NCI-H1092 treated with DMSO at 0.1 percent for 48 hours (cell line): ENCODE results near the gene SMARCAL1.
A peak's percentile ranks its signal among the peaks of the same experiment; 100 is the strongest.

Source experiments
- DNase-seq: peaks from one replicate; lab custom pipeline; 2025; lab: John Stamatoyannopoulos, UW

Gene SMARCAL1

GRCh38 chr2:216477283-216478035, 65.2 kb downstream of the SMARCAL1 start:
- no peak for DNase-seq

DNA sequence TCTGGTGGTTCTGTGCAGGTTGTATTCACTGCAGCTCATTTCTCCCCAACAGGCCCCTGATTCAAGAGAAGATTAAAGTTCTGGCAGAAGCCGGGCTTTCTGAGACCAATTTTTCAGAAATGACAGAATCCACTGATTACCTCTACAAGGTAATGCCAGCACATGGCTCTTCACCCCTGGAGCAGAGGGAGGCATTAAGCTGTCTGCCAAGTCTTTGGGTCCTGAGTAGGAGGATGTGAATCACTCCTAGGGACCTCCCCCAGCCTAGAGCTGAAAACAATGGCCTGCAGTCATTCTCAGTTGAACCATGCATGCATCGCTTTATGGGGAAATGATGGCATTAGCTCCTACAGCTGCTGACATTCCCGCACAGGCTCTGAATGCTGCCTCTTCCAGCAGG, 65.9 kb downstream of the SMARCAL1 start:
- no peak for DNase-seq

DNA sequence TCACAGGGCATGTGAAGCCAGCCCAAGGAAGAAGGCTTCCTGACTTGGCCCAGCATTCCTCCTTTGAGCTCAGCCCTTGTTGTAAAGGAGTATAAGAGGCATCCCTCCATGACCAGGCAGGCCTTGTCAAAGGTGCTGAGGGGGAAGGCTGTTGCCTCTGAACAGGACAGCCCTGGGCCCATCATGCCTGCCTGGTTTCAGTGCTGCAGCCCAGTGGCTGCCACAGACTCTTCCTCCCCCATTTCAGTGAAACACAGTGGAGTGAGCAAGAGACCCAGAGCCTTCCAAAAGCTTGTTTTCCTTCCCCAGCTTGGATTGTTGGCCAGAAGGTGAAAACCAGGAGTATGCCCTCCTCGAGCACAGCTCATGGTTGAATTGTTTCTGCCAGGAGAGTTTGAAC, 66.5 kb downstream of the SMARCAL1 start:
- DNase-seq: no peak

GRCh38 chr2:216480221-216480620, 67.9 kb downstream of the SMARCAL1 start:
- DNase-seq: no peak

DNA sequence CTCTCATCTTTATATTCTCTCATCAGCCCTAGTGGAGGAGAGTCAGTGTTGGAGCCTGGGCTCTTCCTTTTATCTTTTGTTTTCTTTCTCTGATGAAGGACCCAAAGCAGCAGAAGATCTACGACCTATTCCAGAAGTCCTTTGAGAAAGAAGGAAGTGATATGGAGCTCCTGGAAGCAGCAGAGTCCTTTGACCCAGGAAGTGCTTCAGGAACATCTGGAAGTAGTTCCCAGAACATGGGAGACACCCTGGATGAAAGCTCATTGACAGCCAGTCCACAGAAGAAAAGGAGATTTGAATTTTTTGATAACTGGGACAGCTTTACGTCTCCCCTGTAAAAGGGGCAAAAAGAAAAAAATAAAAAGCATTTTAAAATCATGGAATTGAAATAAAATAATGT, 70.4 kb downstream of the SMARCAL1 start:
- DNase-seq: no peak

DNA sequence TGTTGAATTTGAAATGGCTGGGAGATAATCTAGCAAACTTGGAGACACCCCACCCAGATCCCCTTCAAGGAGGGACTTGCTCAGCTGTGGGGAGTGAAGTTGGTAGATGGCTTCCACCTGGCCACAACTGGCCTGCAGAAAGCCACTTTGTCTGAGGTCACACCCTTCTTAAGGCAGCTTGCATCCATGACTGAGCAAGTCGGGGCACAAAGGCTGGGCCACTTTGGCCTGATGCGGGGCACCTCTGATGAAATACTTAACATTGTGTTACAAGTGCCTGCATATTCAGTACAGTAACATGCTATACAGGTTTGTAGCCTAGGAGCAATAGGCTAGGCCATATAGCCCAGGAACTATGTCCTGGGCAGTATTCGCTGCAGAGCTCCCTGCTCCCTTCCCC, 73.0 kb downstream of the SMARCAL1 start:
- no peak for DNase-seq

GRCh38 chr2:216485745-216486144, 73.5 kb downstream of the SMARCAL1 start:
- no peak for DNase-seq

DNA sequence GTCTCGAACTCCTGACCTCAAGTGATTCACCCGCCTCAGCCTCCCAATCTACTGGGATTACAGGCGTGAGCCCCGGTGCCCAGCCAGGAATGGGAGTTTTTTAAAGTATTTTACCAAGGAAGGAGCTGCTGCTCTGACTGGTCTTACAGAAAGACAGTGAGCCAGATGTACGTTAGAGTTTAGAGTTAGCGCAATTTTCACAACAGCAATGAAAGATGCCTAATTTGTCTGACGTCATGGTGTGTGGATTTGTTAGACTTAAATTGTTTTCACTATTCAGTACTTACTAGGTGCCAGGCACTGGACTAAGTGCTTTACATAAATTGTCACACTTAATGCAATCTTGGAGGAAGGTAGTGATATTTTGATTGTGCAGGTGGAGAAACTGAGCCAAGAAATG, 74.0 kb downstream of the SMARCAL1 start:
- no peak for DNase-seq

GRCh38 chr2:216486708-216487107, 74.4 kb downstream of the SMARCAL1 start:
- DNase-seq: no peak

DNA sequence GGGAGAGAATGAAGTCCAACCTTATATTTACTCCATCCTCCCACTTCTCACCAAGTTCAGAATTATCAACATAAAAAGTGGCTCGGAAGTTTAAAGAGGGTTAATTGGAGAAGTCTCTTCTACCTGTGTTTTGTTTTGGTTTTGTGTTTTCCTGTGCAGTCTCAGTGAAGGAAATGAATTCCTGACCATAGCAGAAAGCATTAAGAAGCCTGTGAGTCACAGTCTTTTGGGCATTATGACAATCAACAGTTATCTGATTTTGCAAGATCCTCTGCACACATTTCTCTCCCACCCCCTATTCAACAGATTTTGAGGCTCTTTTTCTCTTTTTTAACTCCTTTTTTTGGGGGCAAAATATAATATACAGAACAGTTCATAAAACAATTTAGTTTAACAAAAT, 77.8 kb downstream of the SMARCAL1 start:
- DNase-seq: no peak

DNA sequence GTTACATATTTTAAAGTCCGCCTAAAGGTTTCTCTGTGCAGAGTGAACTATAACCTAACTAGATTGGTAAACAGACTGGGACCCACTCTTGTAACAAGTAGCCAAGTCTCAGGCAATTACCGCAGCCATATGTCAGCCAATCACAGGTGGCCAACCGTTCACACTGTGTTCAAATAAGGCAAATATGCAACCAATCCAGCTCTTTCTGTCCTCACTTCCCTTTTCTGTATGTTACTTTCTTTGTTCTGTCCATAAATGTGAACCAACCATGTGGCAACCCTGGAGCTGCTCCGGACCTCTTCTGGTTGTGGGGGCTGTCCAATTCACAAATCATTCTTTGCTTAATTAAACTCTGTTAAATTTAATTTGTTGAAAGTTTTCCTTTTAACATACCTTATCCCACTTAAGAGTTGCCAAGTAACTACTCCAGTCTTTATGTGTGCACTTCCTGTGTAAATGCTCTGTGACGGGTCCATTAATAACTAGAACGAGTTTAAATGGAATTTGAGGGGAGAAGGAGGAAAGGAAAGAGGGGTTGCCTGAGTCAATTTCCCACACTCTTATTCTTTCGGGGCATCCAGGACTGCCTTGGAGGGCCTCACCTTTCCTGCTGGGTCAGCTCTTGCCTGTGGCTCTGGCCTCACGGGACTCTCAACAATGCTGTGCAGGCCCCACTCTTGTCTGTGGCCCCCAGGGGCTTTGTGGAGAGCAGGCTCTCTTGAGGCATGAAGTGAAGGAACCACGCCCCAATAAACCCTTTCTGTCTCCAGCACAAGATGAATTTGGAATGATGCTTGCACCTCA, 79.7 kb downstream of the SMARCAL1 start:
- DNase-seq: no peak

GRCh38 chr2:216492597-216493333, 80.5 kb downstream of the SMARCAL1 start:
- DNase-seq: no peak

- DNase-seq: no peak
Measured at GRCh38 chr2:216493334-216493685, 81.0 kb downstream of the SMARCAL1 start.

GRCh38 chr2:216495656-216496055, 83.4 kb downstream of the SMARCAL1 start:
- DNase-seq: no peak

- no peak for DNase-seq
Measured at GRCh38 chr2:216497382-216498069, 85.2 kb downstream of the SMARCAL1 start.

GRCh38 chr2:216498070-216498378, 85.7 kb downstream of the SMARCAL1 start:
- no peak for DNase-seq

DNA sequence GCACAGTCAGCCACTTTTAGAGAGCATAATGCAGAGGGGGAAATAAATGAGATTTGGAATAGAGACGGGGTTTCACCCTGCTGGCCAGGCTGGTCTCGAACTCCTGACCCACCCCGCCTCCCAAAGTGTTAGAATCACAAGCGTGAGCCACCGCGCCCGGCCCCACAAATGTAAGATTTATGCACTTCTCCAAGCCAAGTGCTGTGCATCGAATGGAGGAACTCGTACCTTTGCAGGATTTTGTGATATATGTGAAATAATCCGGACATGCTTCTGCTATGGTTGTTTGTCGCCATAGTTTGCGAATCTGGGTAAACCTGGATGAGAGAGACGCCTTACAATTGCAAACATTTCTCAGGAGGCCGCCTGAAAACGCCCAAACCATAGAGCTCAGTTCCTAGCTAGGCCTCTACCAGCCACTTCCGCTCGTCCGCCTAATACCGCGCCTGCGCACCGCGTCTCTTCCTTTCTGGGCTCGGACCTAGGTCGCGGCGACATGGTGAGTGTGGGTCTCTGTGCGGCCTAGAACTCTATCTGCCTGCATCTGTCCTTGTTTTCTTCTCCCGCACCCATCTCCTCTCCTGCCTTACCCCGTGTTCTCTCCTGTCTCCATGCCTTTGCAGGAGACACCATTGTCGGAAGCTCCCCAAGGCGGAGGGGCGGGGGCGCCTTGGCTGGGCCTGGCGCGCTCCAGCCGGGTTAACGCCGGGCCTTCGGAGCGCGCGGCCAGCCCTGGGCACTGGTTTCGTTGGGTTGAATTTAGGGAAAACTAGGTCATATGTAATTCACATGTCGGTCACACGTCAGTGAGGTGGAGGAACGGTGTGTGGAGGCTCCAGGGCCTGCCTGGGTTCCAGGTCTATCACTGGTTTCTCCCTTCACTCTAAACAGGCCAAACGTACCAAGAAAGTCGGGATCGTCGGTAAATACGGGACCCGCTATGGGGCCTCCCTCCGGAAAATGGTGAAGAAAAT, 86.4 kb downstream of the SMARCAL1 start, which contains the start of gene RPL37A:
Gene RPL37A, plus strand, starts transcription at position 466 of the 974 bp plus-strand sequence. Its CDS starts 31 bp downstream, at position 497.
- DNase-seq: peak; percentile 94

DNA sequence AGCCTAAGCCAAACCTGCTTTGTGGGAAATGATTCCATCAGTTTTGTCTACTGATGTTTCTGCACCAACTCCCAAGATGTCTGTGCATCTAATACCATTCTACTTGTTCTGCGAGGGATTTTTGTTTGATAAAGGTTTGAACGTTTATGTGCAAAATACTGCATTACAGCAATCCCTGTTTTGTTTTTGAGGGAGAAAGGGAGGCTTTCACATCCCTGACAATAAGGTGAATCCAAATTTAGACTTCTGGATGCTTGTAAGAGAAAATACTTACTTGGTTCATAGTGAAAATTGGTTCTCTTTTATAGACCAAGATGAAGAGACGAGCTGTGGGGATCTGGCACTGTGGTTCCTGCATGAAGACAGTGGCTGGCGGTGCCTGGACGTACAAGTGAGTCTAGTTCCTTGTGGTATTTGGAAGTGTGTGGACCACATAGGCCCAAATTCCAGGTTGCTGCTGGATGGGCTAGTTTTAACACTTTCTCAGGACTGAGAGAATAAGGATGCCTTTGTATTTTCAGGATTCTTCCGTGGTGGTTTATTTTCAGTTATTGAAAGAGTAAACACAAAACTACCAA, 87.4 kb downstream of the SMARCAL1 start:
- no peak for DNase-seq

- DNase-seq: no peak
Measured at GRCh38 chr2:216500572-216500971, 88.3 kb downstream of the SMARCAL1 start.

- DNase-seq: no peak
Measured at GRCh38 chr2:216501854-216502253, 89.6 kb downstream of the SMARCAL1 start.
